ENCODE data around the gene RNF13.
"Not testable (repeated sequence)": the region's sequence is repeated elsewhere in the genome, so short reads cannot be mapped to it uniquely, and the experiment has no call there.

Gene RNF13

GRCh38 chr3:149963485-149963884 is 150.5 kb downstream of the RNF13 start:
- DNase-seq = no peak

- no peak for DNase-seq
Observed at GRCh38 chr3:149964291-149964690, 151.3 kb downstream of the RNF13 start.

GRCh38 chr3:149965278-149965677 is 152.3 kb downstream of the RNF13 start:
- no peak for DNase-seq

GRCh38 chr3:149967086-149967685 is 154.2 kb downstream of the RNF13 start:
- peak; percentile 63 for DNase-seq

GRCh38 chr3:149968216-149968615 is 155.2 kb downstream of the RNF13 start:
- no peak for DNase-seq

- no peak for DNase-seq
Observed at GRCh38 chr3:149969110-149969939, 156.3 kb downstream of the RNF13 start.

- DNase-seq = no peak
Observed at GRCh38 chr3:149969940-149970715, 157.1 kb downstream of the RNF13 start.

GRCh38 chr3:149970716-149971402 is 157.8 kb downstream of the RNF13 start, which contains the start of gene PFN2:
PFN2 (minus strand) TSS chr3:149970895; CDS start chr3:149970856, 39 bp downstream.
- no peak for DNase-seq

- DNase-seq = no peak
Observed at GRCh38 chr3:149971403-149972075, 158.5 kb downstream of the RNF13 start.

GRCh38 chr3:149975919-149976318 is 162.9 kb downstream of the RNF13 start:
- DNase-seq = no peak

GRCh38 chr3:149977386-149977785 is 164.4 kb downstream of the RNF13 start:
- no peak for DNase-seq

- not testable (repeated sequence) for DNase-seq
Observed at GRCh38 chr3:149981979-149982378, 169.0 kb downstream of the RNF13 start.

GRCh38 chr3:149983053-149983452 is 170.0 kb downstream of the RNF13 start:
- not testable (repeated sequence) for DNase-seq

GRCh38 chr3:149983628-149984027 is 170.6 kb downstream of the RNF13 start:
- no peak for DNase-seq

- DNase-seq = no peak
Observed at GRCh38 chr3:149989307-149989706, 176.3 kb downstream of the RNF13 start.

- DNase-seq = no peak
Observed at GRCh38 chr3:149990423-149990948, 177.5 kb downstream of the RNF13 start.

- no peak for DNase-seq
Observed at GRCh38 chr3:149992416-149993058, 179.5 kb downstream of the RNF13 start.

- DNase-seq = no peak
Observed at GRCh38 chr3:149998946-149999345, 185.9 kb downstream of the RNF13 start.

- DNase-seq = no peak
Observed at GRCh38 chr3:149999421-149999820, 186.4 kb downstream of the RNF13 start.

GRCh38 chr3:150000641-150001040 is 187.6 kb downstream of the RNF13 start:
- DNase-seq = no peak
